GM12878 (cell line): ENCODE measurements around the gene THADA.
"Not testable (repeated sequence)": the region's sequence is repeated elsewhere in the genome, so short reads cannot be mapped to it uniquely, and the experiment has no call there.

Experiments used
- CBX3 ChIP-seq: fragments of 200-600 bp; sonication (generic); IDR thresholded peaks from 2 replicates; pipeline ENCODE4 v1.6.1; 2016; ENCODE audit warnings: low read depth, borderline replicate concordance
- GABPA ChIP-seq: IDR thresholded peaks from 2 replicates; pipeline ENCODE4 v1.6.1; 2014; ENCODE audit warnings: antibody characterized with exemption, low read depth, mild to moderate bottlenecking, inconsistent platforms
- MEF2A ChIP-seq: IDR thresholded peaks from 2 replicates; pipeline ENCODE4 v1.6.1; 2011; ENCODE audit warnings: low read depth, mild to moderate bottlenecking, low read length, moderate library complexity; ENCODE audit not compliant: insufficient read depth
- MEF2B ChIP-seq: fragments of 450-650 bp; IDR thresholded peaks from 2 replicates; pipeline ENCODE4 v1.6.1; 2018; ENCODE audit warnings: mild to moderate bottlenecking, moderate library complexity; ENCODE audit not compliant: partially characterized antibody, poor library complexity, severe bottlenecking
- NBN ChIP-seq: fragments of 450-650 bp; IDR thresholded peaks from 2 replicates; pipeline ENCODE4 v1.6.1; 2016
- NFXL1 ChIP-seq: fragments of 450-650 bp; IDR thresholded peaks from 2 replicates; pipeline ENCODE4 v1.6.1; 2017; ENCODE audit warnings: antibody characterized with exemption, mild to moderate bottlenecking, borderline replicate concordance
- POLR2A ChIP-seq: IDR thresholded peaks from 2 replicates; pipeline ENCODE4 v1.6.1; 2011; ENCODE audit warnings: low read depth, mild to moderate bottlenecking, low read length
- SREBF2 ChIP-seq: IDR thresholded peaks from 2 replicates; pipeline ENCODE4 v1.6.1; 2012; ENCODE audit warnings: mild to moderate bottlenecking, low read length
- ZZZ3 ChIP-seq: IDR thresholded peaks from 2 replicates; pipeline ENCODE4 v1.6.1; 2011; ENCODE audit warnings: low read depth; ENCODE audit not compliant: control insufficient read depth, insufficient read length
- TF ChIP-seq, protein P1 (sequence below), 3 experiments: IDR thresholded peaks in 2 of 3; conservative IDR thresholded peaks in 1 of 3; 2 replicates each; pipeline ENCODE4 v1.5.1; 2011; ENCODE audit warnings: low read depth in 3 of 3, low read length in 3 of 3, mild to moderate bottlenecking in 3 of 3, control low read depth in 2 of 3, moderate library complexity in 2 of 3, inconsistent platforms in 1 of 3, mixed read lengths in 1 of 3; ENCODE audit not compliant: control insufficient read depth in 2 of 3, insufficient read depth in 1 of 3; ENCODE audit errors: extremely low read depth in 1 of 3
- TF ChIP-seq, protein P2 (sequence below): IDR thresholded peaks from 2 replicates; pipeline ENCODE4 v1.6.1; 2011; ENCODE audit warnings: low read depth, low read length, improper control_type of control experiment, borderline replicate concordance
- TF ChIP-seq, protein P3 (sequence below): fragments of 450-650 bp; IDR thresholded peaks from 2 replicates; pipeline ENCODE4 v1.6.1; 2017; ENCODE audit warnings: mild to moderate bottlenecking
- TF ChIP-seq, protein P4 (sequence below): IDR thresholded peaks from 2 replicates; pipeline ENCODE4 v1.6.1; 2012; ENCODE audit warnings: mild to moderate bottlenecking, low read depth, low read length
- TF ChIP-seq, protein P5 (sequence below): IDR thresholded peaks from 2 replicates; pipeline ENCODE4 v1.6.1; 2011; ENCODE audit warnings: low read depth, mild to moderate bottlenecking, low read length, moderate library complexity, borderline replicate concordance; ENCODE audit errors: extremely low read depth

DNA sequence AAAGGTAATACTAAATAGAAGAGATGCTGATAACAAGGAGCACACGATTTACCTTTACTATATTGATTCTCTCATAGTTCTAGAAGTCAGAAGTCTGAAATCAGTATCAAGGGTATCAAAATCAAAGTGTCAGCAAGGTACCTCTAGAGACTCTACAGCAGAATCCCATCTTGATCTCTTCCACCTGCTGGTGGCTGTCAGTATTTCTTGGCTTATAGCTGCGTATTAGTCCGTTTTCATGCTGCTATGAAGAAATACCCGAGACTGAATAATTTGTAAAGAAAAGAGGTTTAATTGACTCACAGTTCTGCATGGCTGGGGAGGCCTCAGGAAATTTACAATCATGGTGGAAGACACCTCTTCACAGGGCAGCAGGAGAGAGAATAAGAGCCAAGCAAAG is 149.1 kb downstream of the THADA start:
- not testable (repeated sequence) for TF ChIP-seq SREBF2, MEF2B, NBN, POLR2A, MEF2A, NFXL1, CBX3, GABPA, ZZZ3
- TF ChIP-seq, protein P1, sequence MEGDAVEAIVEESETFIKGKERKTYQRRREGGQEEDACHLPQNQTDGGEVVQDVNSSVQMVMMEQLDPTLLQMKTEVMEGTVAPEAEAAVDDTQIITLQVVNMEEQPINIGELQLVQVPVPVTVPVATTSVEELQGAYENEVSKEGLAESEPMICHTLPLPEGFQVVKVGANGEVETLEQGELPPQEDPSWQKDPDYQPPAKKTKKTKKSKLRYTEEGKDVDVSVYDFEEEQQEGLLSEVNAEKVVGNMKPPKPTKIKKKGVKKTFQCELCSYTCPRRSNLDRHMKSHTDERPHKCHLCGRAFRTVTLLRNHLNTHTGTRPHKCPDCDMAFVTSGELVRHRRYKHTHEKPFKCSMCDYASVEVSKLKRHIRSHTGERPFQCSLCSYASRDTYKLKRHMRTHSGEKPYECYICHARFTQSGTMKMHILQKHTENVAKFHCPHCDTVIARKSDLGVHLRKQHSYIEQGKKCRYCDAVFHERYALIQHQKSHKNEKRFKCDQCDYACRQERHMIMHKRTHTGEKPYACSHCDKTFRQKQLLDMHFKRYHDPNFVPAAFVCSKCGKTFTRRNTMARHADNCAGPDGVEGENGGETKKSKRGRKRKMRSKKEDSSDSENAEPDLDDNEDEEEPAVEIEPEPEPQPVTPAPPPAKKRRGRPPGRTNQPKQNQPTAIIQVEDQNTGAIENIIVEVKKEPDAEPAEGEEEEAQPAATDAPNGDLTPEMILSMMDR (IDR thresholded peaks at IDR 0.05 in 2 of 3, conservative IDR thresholded peaks at IDR 0.05 in 1 of 3; ENCODE audit: control insufficient read depth in 2 of 3, extremely low read depth in 1 of 3, insufficient read depth in 1 of 3, low read depth in 3 of 3, low read length in 3 of 3): not testable (repeated sequence)
- TF ChIP-seq, protein P2, sequence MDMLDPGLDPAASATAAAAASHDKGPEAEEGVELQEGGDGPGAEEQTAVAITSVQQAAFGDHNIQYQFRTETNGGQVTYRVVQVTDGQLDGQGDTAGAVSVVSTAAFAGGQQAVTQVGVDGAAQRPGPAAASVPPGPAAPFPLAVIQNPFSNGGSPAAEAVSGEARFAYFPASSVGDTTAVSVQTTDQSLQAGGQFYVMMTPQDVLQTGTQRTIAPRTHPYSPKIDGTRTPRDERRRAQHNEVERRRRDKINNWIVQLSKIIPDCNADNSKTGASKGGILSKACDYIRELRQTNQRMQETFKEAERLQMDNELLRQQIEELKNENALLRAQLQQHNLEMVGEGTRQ: not testable (repeated sequence)
- TF ChIP-seq, protein P3, sequence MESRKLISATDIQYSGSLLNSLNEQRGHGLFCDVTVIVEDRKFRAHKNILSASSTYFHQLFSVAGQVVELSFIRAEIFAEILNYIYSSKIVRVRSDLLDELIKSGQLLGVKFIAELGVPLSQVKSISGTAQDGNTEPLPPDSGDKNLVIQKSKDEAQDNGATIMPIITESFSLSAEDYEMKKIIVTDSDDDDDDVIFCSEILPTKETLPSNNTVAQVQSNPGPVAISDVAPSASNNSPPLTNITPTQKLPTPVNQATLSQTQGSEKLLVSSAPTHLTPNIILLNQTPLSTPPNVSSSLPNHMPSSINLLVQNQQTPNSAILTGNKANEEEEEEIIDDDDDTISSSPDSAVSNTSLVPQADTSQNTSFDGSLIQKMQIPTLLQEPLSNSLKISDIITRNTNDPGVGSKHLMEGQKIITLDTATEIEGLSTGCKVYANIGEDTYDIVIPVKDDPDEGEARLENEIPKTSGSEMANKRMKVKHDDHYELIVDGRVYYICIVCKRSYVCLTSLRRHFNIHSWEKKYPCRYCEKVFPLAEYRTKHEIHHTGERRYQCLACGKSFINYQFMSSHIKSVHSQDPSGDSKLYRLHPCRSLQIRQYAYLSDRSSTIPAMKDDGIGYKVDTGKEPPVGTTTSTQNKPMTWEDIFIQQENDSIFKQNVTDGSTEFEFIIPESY: not testable (repeated sequence)
- TF ChIP-seq, protein P4, sequence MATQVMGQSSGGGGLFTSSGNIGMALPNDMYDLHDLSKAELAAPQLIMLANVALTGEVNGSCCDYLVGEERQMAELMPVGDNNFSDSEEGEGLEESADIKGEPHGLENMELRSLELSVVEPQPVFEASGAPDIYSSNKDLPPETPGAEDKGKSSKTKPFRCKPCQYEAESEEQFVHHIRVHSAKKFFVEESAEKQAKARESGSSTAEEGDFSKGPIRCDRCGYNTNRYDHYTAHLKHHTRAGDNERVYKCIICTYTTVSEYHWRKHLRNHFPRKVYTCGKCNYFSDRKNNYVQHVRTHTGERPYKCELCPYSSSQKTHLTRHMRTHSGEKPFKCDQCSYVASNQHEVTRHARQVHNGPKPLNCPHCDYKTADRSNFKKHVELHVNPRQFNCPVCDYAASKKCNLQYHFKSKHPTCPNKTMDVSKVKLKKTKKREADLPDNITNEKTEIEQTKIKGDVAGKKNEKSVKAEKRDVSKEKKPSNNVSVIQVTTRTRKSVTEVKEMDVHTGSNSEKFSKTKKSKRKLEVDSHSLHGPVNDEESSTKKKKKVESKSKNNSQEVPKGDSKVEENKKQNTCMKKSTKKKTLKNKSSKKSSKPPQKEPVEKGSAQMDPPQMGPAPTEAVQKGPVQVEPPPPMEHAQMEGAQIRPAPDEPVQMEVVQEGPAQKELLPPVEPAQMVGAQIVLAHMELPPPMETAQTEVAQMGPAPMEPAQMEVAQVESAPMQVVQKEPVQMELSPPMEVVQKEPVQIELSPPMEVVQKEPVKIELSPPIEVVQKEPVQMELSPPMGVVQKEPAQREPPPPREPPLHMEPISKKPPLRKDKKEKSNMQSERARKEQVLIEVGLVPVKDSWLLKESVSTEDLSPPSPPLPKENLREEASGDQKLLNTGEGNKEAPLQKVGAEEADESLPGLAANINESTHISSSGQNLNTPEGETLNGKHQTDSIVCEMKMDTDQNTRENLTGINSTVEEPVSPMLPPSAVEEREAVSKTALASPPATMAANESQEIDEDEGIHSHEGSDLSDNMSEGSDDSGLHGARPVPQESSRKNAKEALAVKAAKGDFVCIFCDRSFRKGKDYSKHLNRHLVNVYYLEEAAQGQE: not testable (repeated sequence)
- TF ChIP-seq, protein P5, sequence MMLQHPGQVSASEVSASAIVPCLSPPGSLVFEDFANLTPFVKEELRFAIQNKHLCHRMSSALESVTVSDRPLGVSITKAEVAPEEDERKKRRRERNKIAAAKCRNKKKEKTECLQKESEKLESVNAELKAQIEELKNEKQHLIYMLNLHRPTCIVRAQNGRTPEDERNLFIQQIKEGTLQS: not testable (repeated sequence)
